GM18868 (cell line): ENCODE measurements around the gene GLI3.
A peak's percentile ranks its signal among the peaks of the same experiment; 100 is the strongest.

Source experiments
- ATAC-seq: cut with Tn5 transposase; IDR thresholded peaks from one replicate; pipeline ENCODE4 v1.9.1; 2021; ENCODE audit warnings: mild to moderate bottlenecking, moderate library complexity; ENCODE audit not compliant: unreplicated experiment

Gene GLI3

GRCh38 chr7:42010751-42011150, 226.3 kb downstream of the GLI3 start:
- ATAC-seq: no peak

- ATAC-seq: no peak
These were observed 230.1 kb downstream of the GLI3 start for GRCh38 chr7:42006801-42007513.

GRCh38 chr7:42002654-42003053, 234.4 kb downstream of the GLI3 start:
- ATAC-seq: no peak

- peak; percentile 87 for ATAC-seq
These were observed 237.2 kb downstream of the GLI3 start for GRCh38 chr7:41999736-42000283.

GRCh38 chr7:41998041-41998440, 239.0 kb downstream of the GLI3 start:
- no peak for ATAC-seq

- ATAC-seq: no peak
These were observed 239.9 kb downstream of the GLI3 start for GRCh38 chr7:41997151-41997550.

GRCh38 chr7:41996381-41997035, 240.5 kb downstream of the GLI3 start:
- no peak for ATAC-seq

GRCh38 chr7:41995632-41996271, 241.3 kb downstream of the GLI3 start:
- ATAC-seq: no peak

- no peak for ATAC-seq
These were observed 242.3 kb downstream of the GLI3 start for GRCh38 chr7:41994746-41995110.

GRCh38 chr7:41994036-41994745, 242.8 kb downstream of the GLI3 start:
- ATAC-seq: no peak

- ATAC-seq: no peak
These were observed 243.8 kb downstream of the GLI3 start for GRCh38 chr7:41992881-41993867.

GRCh38 chr7:41984888-41985287, 252.1 kb downstream of the GLI3 start:
- ATAC-seq: no peak

- ATAC-seq: no peak
These were observed 255.7 kb downstream of the GLI3 start for GRCh38 chr7:41981046-41982040.

GRCh38 chr7:41979834-41980307, 257.1 kb downstream of the GLI3 start:
- no peak for ATAC-seq

- no peak for ATAC-seq
These were observed 258.2 kb downstream of the GLI3 start for GRCh38 chr7:41978858-41979257.

- ATAC-seq: no peak
These were observed 259.3 kb downstream of the GLI3 start for GRCh38 chr7:41977661-41978060.

- peak; percentile 40 for ATAC-seq
These were observed 259.8 kb downstream of the GLI3 start for GRCh38 chr7:41977151-41977651.

- no peak for ATAC-seq
These were observed 260.6 kb downstream of the GLI3 start for GRCh38 chr7:41976411-41976810.

- ATAC-seq: no peak
These were observed 261.2 kb downstream of the GLI3 start for GRCh38 chr7:41975849-41976248.
